HepG2 (cell line): ENCODE results near the gene PARD3. TPM values are rescaled to one million over a fixed set of nuclear protein-coding genes. Genes with fewer than 3 reads are reported as not detected.

Experiments
- ATAC-seq: fragments of 200-7000 bp; cut with Tn5 transposase; 3 replicates; pipeline ENCODE4 v1.9.1; 2020; ENCODE audit warnings: mild to moderate bottlenecking, moderate library complexity
- BruUV-seq: library from RNA; stranded (reverse); fragments of 400-500 nt; replicated peaks from 2 replicates; lab custom pipeline; 2021; lab: Mats Ljungman, UMichigan
- CTCF ChIA-PET: fragments of 300-600 bp; formaldehyde crosslinking; extraction: SDS; loops from one replicate; lab custom pipeline; 2021; ENCODE audit warnings: low total read pairs, inconsistent platforms, low intra/inter-chr PET ratio; lab: Yijun Ruan, JAX
- POLR2A ChIA-PET: fragments of 350-600 bp; sonication (Branson Sonifier 250); formaldehyde crosslinking; loops from one replicate; lab custom pipeline; 2020; ENCODE audit warnings: antibody characterized with exemption, inconsistent platforms; lab: Yijun Ruan, JAX
- DNase-seq: peaks from one replicate; pipeline ENCODE4 v3.0.0-alpha.2; 2015; ENCODE audit warnings: low spot score
- FAIRE-seq: peaks from 3 replicates; lab custom pipeline; 2011; peaks lifted over from hg19 to GRCh38; lab: Jason Lieb, UNC
- H2AFZ ChIP-seq: one replicate; pipeline ENCODE4 v1.6.1; 2011; ENCODE audit warnings: low read length, inconsistent platforms
- H3K27ac ChIP-seq: fragments of 300-600 bp; 3 replicates; pipeline ENCODE4 v1.8.0; 2011; ENCODE audit warnings: mixed run types, mild to moderate bottlenecking, mixed read lengths, low read length, inconsistent platforms; ENCODE audit not compliant: insufficient read depth; ENCODE audit errors: extremely low read length
- H3K27me3 ChIP-seq, 2 experiments: fragments of 200-600 bp in 1 of 2; 2 replicates in 1 of 2; 3 replicates in 1 of 2; pipeline versions ENCODE4 v1.6.0 to v1.8.0; 2011; ENCODE audit warnings: low read length in 2 of 2, mild to moderate bottlenecking in 2 of 2, moderate library complexity in 2 of 2, inconsistent platforms in 1 of 2; ENCODE audit not compliant: insufficient read depth in 2 of 2, control insufficient read depth in 1 of 2
- H3K36me3 ChIP-seq, 2 experiments: fragments of 200-600 bp in 1 of 2; replicated peaks in 1 of 2; 2 replicates in 1 of 2; 3 replicates in 1 of 2; pipeline versions ENCODE4 v1.5.1 to v1.8.0; 2011; ENCODE audit warnings: low read length in 2 of 2, inconsistent platforms in 1 of 2; ENCODE audit not compliant: insufficient read depth in 2 of 2, control insufficient read depth in 1 of 2
- H3K4me1 ChIP-seq: 2 replicates; pipeline ENCODE4 v1.5.1; 2012; ENCODE audit warnings: low read length, inconsistent platforms; ENCODE audit not compliant: insufficient read depth
- H3K4me2 ChIP-seq: 2 replicates; pipeline ENCODE4 v1.6.0; 2011; ENCODE audit warnings: low read depth, low read length, inconsistent platforms
- H3K4me3 ChIP-seq, 3 experiments: fragments of 200-600 bp in 1 of 3; sonication (generic), shearing (Covaris generic) in 1 of 3; replicated peaks in 1 of 3; 2 replicates each; pipeline ENCODE4 v1.5.1; 2011 to 2016; ENCODE audit warnings: low read length in 3 of 3, inconsistent platforms in 2 of 3, low read depth in 2 of 3, mild to moderate bottlenecking in 2 of 3, control low read depth in 1 of 3, mixed read lengths in 1 of 3; ENCODE audit not compliant: insufficient read depth in 1 of 3
- H3K79me2 ChIP-seq: one replicate; pipeline ENCODE4 v1.6.1; 2011; ENCODE audit warnings: low read length, inconsistent platforms; ENCODE audit not compliant: insufficient read depth
- H3K9ac ChIP-seq: 2 replicates; pipeline ENCODE4 v1.6.0; 2011; ENCODE audit warnings: mild to moderate bottlenecking, low read depth, low read length, inconsistent platforms; ENCODE audit not compliant: insufficient read depth
- H3K9me3 ChIP-seq: 2 replicates; pipeline ENCODE4 v1.5.1; 2012; ENCODE audit warnings: mild to moderate bottlenecking, low read length
- H4K20me1 ChIP-seq: 2 replicates; pipeline ENCODE4 v1.6.0; 2011; ENCODE audit warnings: inconsistent platforms, mild to moderate bottlenecking, low read length, moderate library complexity; ENCODE audit not compliant: insufficient read depth
- AKNA ChIP-seq: sonication (generic); formaldehyde crosslinking; IDR thresholded peaks from 2 replicates; pipeline ENCODE4 v1.4.0; 2020; ENCODE audit warnings: missing genetic modification reagents, borderline replicate concordance
- FOSL1 ChIP-seq: sonication (generic); formaldehyde crosslinking; IDR thresholded peaks from 2 replicates; pipeline ENCODE4 v1.9.0; 2021; ENCODE audit warnings: missing genetic modification reagents, borderline replicate concordance
- IKZF5 ChIP-seq: IDR thresholded peaks from 2 replicates; pipeline ENCODE4 v1.6.1; 2018; ENCODE audit warnings: missing genetic modification reagents, mild to moderate bottlenecking, missing compliant biosample characterization
- JUND ChIP-seq: sonication (generic); formaldehyde crosslinking; IDR thresholded peaks from 2 replicates; pipeline ENCODE4 v1.8.0; 2022; ENCODE audit warnings: mild to moderate bottlenecking, missing genetic modification reagents
- MAFF ChIP-seq: IDR thresholded peaks from 2 replicates; pipeline ENCODE4 v1.6.1; 2011; ENCODE audit warnings: low read depth, low read length, improper control_type of control experiment
- MEIS2 ChIP-seq: sonication (generic); formaldehyde crosslinking; IDR thresholded peaks from 2 replicates; pipeline ENCODE4 v1.9.0; 2021; ENCODE audit warnings: mild to moderate bottlenecking, missing genetic modification reagents
- NR2F1 ChIP-seq, 2 experiments: fragments of 450-650 bp in 1 of 2; formaldehyde crosslinking in 1 of 2; IDR thresholded peaks; 2 replicates each; pipeline versions ENCODE4 v1.5.0 to v1.6.1; 2016 to 2020; ENCODE audit warnings: mild to moderate bottlenecking in 1 of 2, missing compliant biosample characterization in 1 of 2, missing genetic modification reagents in 1 of 2, moderate library complexity in 1 of 2
- NR2F6 ChIP-seq, 2 experiments: IDR thresholded peaks; 2 replicates each; pipeline ENCODE4 v1.6.1; 2016; ENCODE audit warnings: antibody characterized with exemption in 1 of 2, mild to moderate bottlenecking in 1 of 2
- RARA ChIP-seq: IDR thresholded peaks from 2 replicates; pipeline ENCODE4 v1.6.1; 2016; ENCODE audit warnings: missing genetic modification reagents, missing compliant biosample characterization
- SAP130 ChIP-seq: IDR thresholded peaks from 2 replicates; pipeline ENCODE4 v1.6.1; 2016; ENCODE audit warnings: low read depth
- SMARCC2 ChIP-seq: fragments of 450-650 bp; IDR thresholded peaks from 2 replicates; pipeline ENCODE4 v1.6.1; 2017; ENCODE audit warnings: antibody characterized with exemption, mild to moderate bottlenecking
- TEAD3 ChIP-seq: optimal IDR thresholded peaks from 2 replicates; pipeline ENCODE3; 2016; ENCODE audit warnings: borderline replicate concordance
- XRCC5 ChIP-seq: fragments of 200-400 bp; formaldehyde crosslinking; optimal IDR thresholded peaks from 2 replicates; pipeline ENCODE3; 2017; ENCODE audit warnings: mild to moderate bottlenecking, low read length
- ZKSCAN5 ChIP-seq: sonication (generic); formaldehyde crosslinking; IDR thresholded peaks from 2 replicates; pipeline ENCODE4 v1.5.1; 2020; ENCODE audit warnings: mild to moderate bottlenecking, missing genetic modification reagents
- ZNF451 ChIP-seq: sonication (generic); formaldehyde crosslinking; IDR thresholded peaks from 2 replicates; pipeline ENCODE4 v1.5.0; 2020; ENCODE audit warnings: mild to moderate bottlenecking, missing genetic modification reagents
- ZNF513 ChIP-seq: sonication (generic); formaldehyde crosslinking; conservative IDR thresholded peaks from 2 replicates; pipeline ENCODE4 v1.5.0; 2020; ENCODE audit warnings: missing genetic modification reagents
- ZNF614 ChIP-seq: IDR thresholded peaks from 2 replicates; pipeline ENCODE4 v1.6.1; 2018; ENCODE audit warnings: missing biosample characterization, missing genetic modification reagents, inconsistent platforms, borderline replicate concordance
- ZSCAN9 ChIP-seq: IDR thresholded peaks from 2 replicates; pipeline ENCODE4 v1.6.1; 2016; ENCODE audit warnings: borderline replicate concordance
- WGBS: methylation state at CpG from one replicate; pipeline ENCODE4 v1.1.6; 2017; ENCODE audit warnings: low lambda C conversion rate; 5-methylcytosine and 5-hydroxymethylcytosine counted together
- in situ Hi-C: cut with HindIII; loops from 2 replicates; pipeline ENCODE4 v1.10.0; 2017; ENCODE audit warnings: low pct_unique_long_range_greater_than_20kb; ENCODE audit not compliant: extremely low pct_ligation_motif_present
- intact Hi-C: fragments of 100-400 bp; cut with micrococcal nuclease; formaldehyde crosslinking; loops from one replicate; pipeline ENCODE4 v1.10.0; 2022; ENCODE audit not compliant: unreplicated experiment
- polyA plus RNA-seq, 8 experiments: library from polyadenylated mRNA; depleted of rRNA in 3 of 8; stranded (reverse) in 7 of 8; unstranded in 1 of 8; fragments of >200 nt; fragmentation: Illumina TruSeq in 4 of 8; extraction: Trizol in 4 of 8; gene quantifications; 2 replicates each; pipeline versions ENCODE4 v1.2.1 to v1.2.3, GENCODE V29; 2011 to 2016; ENCODE audit warnings: low read depth in 4 of 8, missing spikeins in 1 of 8, mixed read lengths in 1 of 8; ENCODE audit not compliant: insufficient read depth in 1 of 8
- total RNA-seq, 5 experiments: library from RNA; depleted of rRNA; stranded (reverse); fragments of >200 nt; fragmentation: Illumina TruSeq; extraction: Trizol; gene quantifications; 2 replicates each; pipeline ENCODE4 v1.2.3, GENCODE V29; 2016; ENCODE audit warnings: low read depth in 1 of 5

PARD3 gene
- total and polyA plus RNA-seq, 2 of the 13 experiments (the other 11 are each of a cell fraction or from before 2014, with no cell fraction given) = 40.9 to 60.0 TPM

GRCh38 chr10:34124522-34125035 is 690.5 kb downstream of the PARD3 start:
- Histone ChIP-seq H2AFZ (no peak overlapping the region), H3K27me3 (no peaks in the 10 kb centered on the region), H3K4me3 (no peak overlapping the region), H3K9me3 (no peaks in the 10 kb centered on the region), H3K36me3 (peaks cover 0 to 2% of the 10 kb centered on the region in 2 experiments; a peak in 1 of 5 replicates), H4K20me1 (no peaks in the 10 kb centered on the region), H3K27ac (peak overlapping the region; percentile 15), H3K9ac (no peak overlapping the region), H3K4me2 (no peak overlapping the region), H3K4me1 (peaks cover 53% of the 10 kb centered on the region), H3K79me2 (no peaks in the 10 kb centered on the region)
- ChIA-PET CTCF (no interaction called here), POLR2A (interaction anchor here (1.6 kb wide), 1 partner anchor 14 kb away, joined by 3 read pairs; no protein-coding TSS in a partner anchor)
- WGBS = 79% methylated on average over 6 of the region's 6 CpGs
- FAIRE-seq (peak; percentile 28), DNase-seq (peak; percentile 81), ATAC-seq (peak; percentile 77)
- in situ Hi-C loops (loop anchor here (10.0 to 25.0 kb wide), 2 partner anchors 513 to 790 kb away; partner anchors contain the start of gene NRP1), intact Hi-C loops (loop anchor here (10.0 kb wide), 1 partner anchor 930 kb away; no protein-coding TSS in a partner anchor)
- no TSS peak for BruUV-seq
- TF ChIP-seq SAP130 (CRISPR knock-in tag) (peak; percentile 36; the same call in 1 of the 2 replicates), NR2F1 (CRISPR knock-in tag; IDR thresholded peaks at IDR 0.05) (peak; percentile 10 to 47; a peak in 1 of 4 replicates), MEIS2 (no peak), ZKSCAN5 (CRISPR knock-in tag) (no peak), NR2F6 (IDR thresholded peaks at IDR 0.05) (peak; percentile 55), NR2F6 (CRISPR knock-in tag; IDR thresholded peaks at IDR 0.05) (peak; percentile 72), TEAD3 (CRISPR knock-in tag) (peak; percentile 94), FOSL1 (CRISPR knock-in tag) (peak; percentile 79; the same call in 1 of the 2 replicates), RARA (CRISPR knock-in tag) (peak; percentile 33; the same call in 1 of the 2 replicates), ZNF614 (peak; percentile 55; the same call in 1 of the 2 replicates), ZNF513 (CRISPR knock-in tag) (no peak), ZSCAN9 (CRISPR knock-in tag) (0 out of 2 replicates have a peak, but pooled peaks have one; percentile 27), XRCC5 (peak; percentile 19), MAFF (peak; percentile 98), SMARCC2 (no peak), AKNA (CRISPR knock-in tag) (no peak), ZNF451 (CRISPR knock-in tag) (no peak), JUND (CRISPR knock-in tag) (peak; percentile 63; the same call in 1 of the 2 replicates), IKZF5 (CRISPR knock-in tag) (0 out of 2 replicates have a peak, but pooled peaks have one; percentile 54)
